Prostate gland (tissue), 2 donors: ENCODE results near the gene ZNF235.

ENCODE experiments used
- POLR2A ChIP-seq: fragments of 450-650 bp; IDR thresholded peaks from one replicate; pipeline ENCODE4 v1.6.1; 2016; ENCODE audit warnings: antibody characterized with exemption, mild to moderate bottlenecking
- TF ChIP-seq, protein P1 (sequence below), 4 experiments: fragments of 200-600 bp in 2 of 4; fragments of 450-650 bp in 2 of 4; sonication (generic) in 2 of 4; IDR thresholded peaks; 1 replicate in 3 of 4; 2 replicates in 1 of 4; pipeline ENCODE4 v1.5.1; 2016 to 2019; ENCODE audit warnings: antibody characterized with exemption in 4 of 4, mild to moderate bottlenecking in 2 of 4, moderate library complexity in 2 of 4

DNA sequence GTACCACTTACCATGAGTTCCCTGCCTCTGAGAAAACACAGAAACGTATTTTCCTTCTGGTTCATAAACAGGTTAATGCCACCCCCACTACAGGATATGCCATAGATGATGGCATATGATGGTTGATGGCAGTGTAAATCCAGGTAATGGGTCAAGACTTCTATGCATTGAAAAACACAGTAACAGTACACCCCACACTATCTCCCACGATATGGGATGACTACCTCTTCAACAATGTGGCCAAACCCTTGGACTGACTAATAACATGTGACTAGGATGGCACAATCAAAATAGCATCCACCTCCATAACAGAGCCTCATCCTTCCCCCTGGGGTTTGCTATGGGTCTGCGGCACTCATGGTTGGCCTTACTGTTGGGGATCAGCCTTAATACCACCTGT lies 22.0 kb downstream of the ZNF235 start:
- TF ChIP-seq, protein P1, sequence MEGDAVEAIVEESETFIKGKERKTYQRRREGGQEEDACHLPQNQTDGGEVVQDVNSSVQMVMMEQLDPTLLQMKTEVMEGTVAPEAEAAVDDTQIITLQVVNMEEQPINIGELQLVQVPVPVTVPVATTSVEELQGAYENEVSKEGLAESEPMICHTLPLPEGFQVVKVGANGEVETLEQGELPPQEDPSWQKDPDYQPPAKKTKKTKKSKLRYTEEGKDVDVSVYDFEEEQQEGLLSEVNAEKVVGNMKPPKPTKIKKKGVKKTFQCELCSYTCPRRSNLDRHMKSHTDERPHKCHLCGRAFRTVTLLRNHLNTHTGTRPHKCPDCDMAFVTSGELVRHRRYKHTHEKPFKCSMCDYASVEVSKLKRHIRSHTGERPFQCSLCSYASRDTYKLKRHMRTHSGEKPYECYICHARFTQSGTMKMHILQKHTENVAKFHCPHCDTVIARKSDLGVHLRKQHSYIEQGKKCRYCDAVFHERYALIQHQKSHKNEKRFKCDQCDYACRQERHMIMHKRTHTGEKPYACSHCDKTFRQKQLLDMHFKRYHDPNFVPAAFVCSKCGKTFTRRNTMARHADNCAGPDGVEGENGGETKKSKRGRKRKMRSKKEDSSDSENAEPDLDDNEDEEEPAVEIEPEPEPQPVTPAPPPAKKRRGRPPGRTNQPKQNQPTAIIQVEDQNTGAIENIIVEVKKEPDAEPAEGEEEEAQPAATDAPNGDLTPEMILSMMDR (IDR thresholded peaks at IDR 0.05): no peak
- TF ChIP-seq POLR2A: no peak
